Keratinocyte (primary cell): Measurements from ENCODE around the gene STRBP. TPM values are rescaled to one million over a fixed set of nuclear protein-coding genes. Genes with fewer than 3 reads are reported as not detected.
"Not testable (repeated sequence)": the region's sequence is repeated elsewhere in the genome, so short reads cannot be mapped to it uniquely, and the experiment has no call there.

Source experiments
- DNase-seq: peaks from one replicate; pipeline ENCODE4 v3.0.0-alpha.2; 2011; ENCODE audit warnings: low read depth, missing footprints, low spot score
- FAIRE-seq: peaks from 2 replicates; lab custom pipeline; 2011; peaks lifted over from hg19 to GRCh38; lab: Jason Lieb, UNC
- H2AFZ ChIP-seq: 2 replicates; pipeline ENCODE4 v1.6.0; 2012; ENCODE audit warnings: low read length, control low read depth, inconsistent platforms; ENCODE audit not compliant: control insufficient read depth
- H3K27ac ChIP-seq: 2 replicates; pipeline ENCODE4 v1.5.1; 2011; ENCODE audit warnings: low read length; ENCODE audit not compliant: control insufficient read depth, insufficient read depth
- H3K27me3 ChIP-seq: 3 replicates; pipeline ENCODE4 v1.6.0; 2011; ENCODE audit warnings: low read length; ENCODE audit not compliant: control insufficient read depth, insufficient read depth; ENCODE audit errors: extremely low read depth
- H3K36me3 ChIP-seq, 2 experiments: 2 replicates in 1 of 2; 3 replicates in 1 of 2; pipeline ENCODE4 v1.5.1; 2011; ENCODE audit warnings: low read length in 2 of 2, mild to moderate bottlenecking in 1 of 2; ENCODE audit not compliant: control insufficient read depth in 2 of 2, insufficient read depth in 2 of 2; ENCODE audit errors: extremely low read depth in 1 of 2
- H3K4me1 ChIP-seq: 3 replicates; pipeline ENCODE4 v1.5.1; 2011; ENCODE audit warnings: low read length; ENCODE audit not compliant: control insufficient read depth, insufficient read depth; ENCODE audit errors: extremely low read depth
- H3K4me2 ChIP-seq: 3 replicates; pipeline ENCODE4 v1.6.0; 2011; ENCODE audit warnings: low read depth, low read length; ENCODE audit not compliant: control insufficient read depth, insufficient read depth; ENCODE audit errors: extremely low read depth
- H3K4me3 ChIP-seq, 3 experiments: fragments of 200-600 bp in 1 of 3; sonication (generic) in 1 of 3; 2 replicates in 2 of 3; 3 replicates in 1 of 3; pipeline ENCODE4 v1.5.1; 2011 to 2016; ENCODE audit warnings: low read length in 3 of 3, mild to moderate bottlenecking in 3 of 3, control low read depth in 2 of 3, inconsistent platforms in 1 of 3, low read depth in 1 of 3, mixed read lengths in 1 of 3, mixed run types in 1 of 3, moderate library complexity in 1 of 3; ENCODE audit not compliant: control insufficient read depth in 2 of 3, insufficient read depth in 2 of 3; ENCODE audit errors: extremely low read depth in 1 of 3
- H3K79me2 ChIP-seq: 2 replicates; pipeline ENCODE4 v1.6.0; 2012; ENCODE audit warnings: low read length; ENCODE audit not compliant: control insufficient read depth, insufficient read depth
- H3K9ac ChIP-seq: 3 replicates; pipeline ENCODE4 v1.6.0; 2011; ENCODE audit warnings: low read length; ENCODE audit not compliant: control insufficient read depth, insufficient read depth; ENCODE audit errors: extremely low read depth
- H3K9me1 ChIP-seq: 3 replicates; pipeline ENCODE4 v1.6.0; 2011; ENCODE audit warnings: low read length; ENCODE audit not compliant: control insufficient read depth, insufficient read depth; ENCODE audit errors: extremely low read depth
- H3K9me3 ChIP-seq: 2 replicates; pipeline ENCODE4 v1.5.1; 2012; ENCODE audit warnings: low read depth, low read length; ENCODE audit not compliant: control insufficient read depth
- H4K20me1 ChIP-seq: 3 replicates; pipeline ENCODE4 v1.6.0; 2011; ENCODE audit warnings: low read length; ENCODE audit not compliant: control insufficient read depth, insufficient read depth; ENCODE audit errors: extremely low read depth
- EZH2 ChIP-seq: IDR thresholded peaks from one replicate; pipeline ENCODE4 v1.6.1; 2012; ENCODE audit warnings: inconsistent platforms, mild to moderate bottlenecking, low read length, moderate library complexity
- dilution Hi-C: fragments of 300-500 bp; cut with MboI; formaldehyde crosslinking; loops from one replicate; pipeline ENCODE4 v1.7.0; 2020; ENCODE audit warnings: low sequenced_read_pairs; ENCODE audit not compliant: extremely low pct_ligation_motif_present
- polyA plus RNA-seq, 5 experiments: library from polyadenylated mRNA; depleted of rRNA in 3 of 5; stranded (reverse) in 3 of 5; stranded (forward) in 1 of 5; unstranded in 1 of 5; fragments of >200 nt; gene quantifications; 1 replicate in 1 of 5; 2 replicates in 3 of 5; 3 replicates in 1 of 5; pipeline versions ENCODE4 v1.2.1 to v1.2.3, GENCODE V29; 2011 to 2012; ENCODE audit warnings: missing spikeins in 2 of 5, low read depth in 1 of 5, low replicate concordance in 1 of 5
- TF ChIP-seq, protein P1 (sequence below), 3 experiments: IDR thresholded peaks in 1 of 3; conservative IDR thresholded peaks in 1 of 3; optimal IDR thresholded peaks in 1 of 3; 2 replicates in 2 of 3; 3 replicates in 1 of 3; pipeline versions ENCODE3 to v1.5.1; 2011; ENCODE audit warnings: low read length in 3 of 3, mild to moderate bottlenecking in 3 of 3, moderate library complexity in 2 of 3, control low read depth in 1 of 3, inconsistent platforms in 1 of 3; ENCODE audit not compliant: insufficient read depth in 2 of 3; ENCODE audit errors: extremely low read depth in 1 of 3

STRBP gene
- polyA plus RNA-seq, 1 donor (not counting 4 experiments of a cell fraction or from before 2014, with no cell fraction given): 11.3 TPM

DNA sequence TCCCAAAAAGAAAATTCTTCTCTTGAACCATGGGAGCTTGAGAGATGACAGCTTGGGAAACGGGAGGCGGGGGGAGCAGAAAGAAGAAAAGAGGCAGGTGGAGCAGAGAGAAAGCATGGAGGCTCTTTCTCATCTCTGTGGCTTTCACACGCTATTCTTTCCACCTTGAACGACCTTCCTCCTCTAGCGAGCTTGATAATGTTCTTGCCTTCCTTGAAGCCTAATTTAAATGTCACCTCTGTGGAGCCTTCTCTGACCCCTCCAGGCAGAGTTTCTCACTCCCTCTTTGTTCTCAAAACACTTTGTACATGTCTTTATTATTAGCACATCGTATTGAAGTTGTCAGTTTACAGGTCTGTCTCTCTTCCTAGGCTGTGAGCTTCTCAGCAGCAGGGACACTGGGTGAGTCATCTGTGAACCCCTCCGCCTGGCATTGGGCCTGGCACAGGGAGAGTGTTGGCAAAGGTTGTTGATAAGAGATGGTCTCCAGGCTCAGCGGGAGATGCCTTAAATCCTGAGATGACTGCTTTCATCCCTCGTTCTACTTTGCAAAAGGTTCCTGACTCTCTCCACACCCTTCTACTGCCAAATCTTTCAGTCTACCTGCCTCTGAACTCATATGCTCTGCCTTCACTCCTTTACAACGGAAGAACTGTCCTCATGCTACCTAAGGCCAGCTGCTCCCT is 14.1 kb upstream of the STRBP start:
- dilution Hi-C loops: no loop called here
- Histone ChIP-seq H3K4me2 (no peak overlapping the region), H3K4me3 (no peak overlapping the region), H3K27me3 (peaks cover 7% of the 10 kb centered on the region), H3K9me3 (no peaks in the 10 kb centered on the region), H3K4me1 (no peaks in the 10 kb centered on the region), H3K79me2 (no peaks in the 10 kb centered on the region), H3K36me3 (no peaks in the 10 kb centered on the region), H3K9ac (no peak overlapping the region), H4K20me1 (no peaks in the 10 kb centered on the region), H3K9me1 (no peaks in the 10 kb centered on the region), H2AFZ (no peak overlapping the region), H3K27ac (no peak overlapping the region)
- DNase-seq (no peak), FAIRE-seq (no peak)
- TF ChIP-seq, protein P1, sequence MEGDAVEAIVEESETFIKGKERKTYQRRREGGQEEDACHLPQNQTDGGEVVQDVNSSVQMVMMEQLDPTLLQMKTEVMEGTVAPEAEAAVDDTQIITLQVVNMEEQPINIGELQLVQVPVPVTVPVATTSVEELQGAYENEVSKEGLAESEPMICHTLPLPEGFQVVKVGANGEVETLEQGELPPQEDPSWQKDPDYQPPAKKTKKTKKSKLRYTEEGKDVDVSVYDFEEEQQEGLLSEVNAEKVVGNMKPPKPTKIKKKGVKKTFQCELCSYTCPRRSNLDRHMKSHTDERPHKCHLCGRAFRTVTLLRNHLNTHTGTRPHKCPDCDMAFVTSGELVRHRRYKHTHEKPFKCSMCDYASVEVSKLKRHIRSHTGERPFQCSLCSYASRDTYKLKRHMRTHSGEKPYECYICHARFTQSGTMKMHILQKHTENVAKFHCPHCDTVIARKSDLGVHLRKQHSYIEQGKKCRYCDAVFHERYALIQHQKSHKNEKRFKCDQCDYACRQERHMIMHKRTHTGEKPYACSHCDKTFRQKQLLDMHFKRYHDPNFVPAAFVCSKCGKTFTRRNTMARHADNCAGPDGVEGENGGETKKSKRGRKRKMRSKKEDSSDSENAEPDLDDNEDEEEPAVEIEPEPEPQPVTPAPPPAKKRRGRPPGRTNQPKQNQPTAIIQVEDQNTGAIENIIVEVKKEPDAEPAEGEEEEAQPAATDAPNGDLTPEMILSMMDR (optimal IDR thresholded peaks at IDR 0.05 in 1 of 3, IDR thresholded peaks at IDR 0.05 in 1 of 3, conservative IDR thresholded peaks at IDR 0.05 in 1 of 3; ENCODE audit: extremely low read depth in 1 of 3, insufficient read depth in 2 of 3, low read length in 3 of 3): no peak
- no peak for TF ChIP-seq EZH2

DNA sequence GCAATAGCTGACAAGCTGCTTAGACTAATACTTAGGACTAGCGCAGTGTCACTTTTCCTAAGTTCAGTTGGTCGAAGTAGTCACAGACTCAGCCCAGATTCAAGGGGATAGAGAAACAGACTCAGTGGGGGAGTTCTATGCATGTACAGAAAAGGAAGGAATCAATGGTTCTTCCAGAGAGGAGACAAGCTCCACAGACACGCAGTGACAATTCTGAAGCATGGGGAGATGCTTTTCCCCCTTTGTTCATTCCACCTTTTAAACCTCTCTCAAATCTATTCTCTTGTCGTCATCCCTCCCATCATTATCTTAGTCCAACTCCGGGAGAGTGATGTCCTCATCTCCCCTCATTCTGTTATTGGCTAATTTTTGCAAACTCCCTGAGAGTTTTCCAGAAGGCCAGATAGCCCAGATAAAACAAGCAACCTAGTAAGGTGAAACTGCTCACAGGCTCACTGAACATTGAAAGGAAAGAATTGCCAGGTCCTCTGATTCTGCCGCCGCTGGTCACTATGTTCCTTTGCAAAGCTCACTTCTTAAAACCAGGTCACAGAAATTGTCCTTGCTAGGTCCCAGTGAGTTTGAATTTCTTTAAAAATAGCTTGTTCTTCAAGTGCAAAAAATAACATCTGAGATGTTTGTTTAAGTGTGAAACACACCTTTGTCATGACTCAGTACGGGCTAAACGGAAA is 13.4 kb upstream of the STRBP start:
- no peak for DNase-seq
- TF ChIP-seq EZH2: no peak
- TF ChIP-seq, protein P1 (optimal IDR thresholded peaks at IDR 0.05 in 1 of 3, IDR thresholded peaks at IDR 0.05 in 1 of 3, conservative IDR thresholded peaks at IDR 0.05 in 1 of 3; ENCODE audit: extremely low read depth in 1 of 3, insufficient read depth in 2 of 3, low read length in 3 of 3): no peak
- Histone ChIP-seq H3K9me3 (no peaks in the 10 kb centered on the region), H3K36me3 (no peaks in the 10 kb centered on the region), H3K79me2 (no peaks in the 10 kb centered on the region), H2AFZ (no peak overlapping the region), H3K4me1 (no peaks in the 10 kb centered on the region), H3K4me3 (no peak overlapping the region), H3K9me1 (no peaks in the 10 kb centered on the region), H3K9ac (no peak overlapping the region), H4K20me1 (no peaks in the 10 kb centered on the region), H3K27ac (no peak overlapping the region), H3K4me2 (no peak overlapping the region), H3K27me3 (peaks cover 5% of the 10 kb centered on the region)
- dilution Hi-C loops: no loop called here
- FAIRE-seq: no peak

DNA sequence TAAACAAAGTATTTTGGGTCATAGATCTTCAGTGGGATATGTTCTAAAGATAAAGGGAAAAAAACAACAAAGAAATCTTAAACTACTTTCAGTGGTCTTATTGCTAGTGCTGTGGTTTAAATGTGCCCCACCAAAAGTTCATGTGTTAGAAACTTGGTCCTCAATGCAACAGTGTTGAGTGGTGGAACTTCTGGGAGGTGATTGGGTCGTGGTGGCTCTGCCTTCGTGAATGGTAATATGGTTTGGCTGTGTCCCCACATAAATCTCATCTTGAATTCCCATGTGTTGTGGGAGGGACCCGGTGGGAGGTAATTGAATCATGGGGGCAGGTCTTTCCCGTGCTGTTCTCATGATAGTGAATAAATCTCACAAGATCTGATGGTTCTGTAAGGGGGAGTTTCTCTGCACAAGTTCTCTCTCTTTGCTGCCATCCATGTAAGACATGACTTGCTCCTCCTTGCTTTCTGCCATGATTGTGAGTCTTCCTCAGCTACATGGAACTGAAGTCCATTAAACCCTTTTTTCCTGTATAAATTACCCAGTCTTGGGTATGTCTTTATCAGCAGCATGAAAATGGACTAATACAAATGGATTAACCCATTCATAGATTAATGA is 10.6 kb upstream of the STRBP start:
- dilution Hi-C loops, H3K27ac ChIP-seq, H2AFZ ChIP-seq, H3K79me2 ChIP-seq, H3K9ac ChIP-seq, H3K4me1 ChIP-seq, H3K9me3 ChIP-seq, H3K9me1 ChIP-seq, H3K27me3 ChIP-seq, H4K20me1 ChIP-seq, DNase-seq, FAIRE-seq, H3K4me3 ChIP-seq, H3K4me2 ChIP-seq, H3K36me3 ChIP-seq: not testable (repeated sequence)
